Gastrocnemius medialis (tissue), 4 donors: ENCODE measurements around the gene TAAR1.

Experiments
- CTCF ChIP-seq, 5 experiments: fragments of 450-650 bp in 3 of 5; fragments of 200-600 bp in 2 of 5; sonication (generic) in 2 of 5; IDR thresholded peaks in 4 of 5; conservative IDR thresholded peaks in 1 of 5; 1 replicate in 4 of 5; 2 replicates in 1 of 5; pipeline ENCODE4 v1.5.1; 2016 to 2019; ENCODE audit warnings: antibody characterized with exemption in 5 of 5, mild to moderate bottlenecking in 3 of 5, moderate library complexity in 3 of 5
- POLR2A ChIP-seq, 2 donors: fragments of 450-650 bp; IDR thresholded peaks; one replicate each; pipeline ENCODE4 v1.6.1; 2017; ENCODE audit warnings: antibody characterized with exemption in 2 of 2, mild to moderate bottlenecking in 2 of 2, moderate library complexity in 2 of 2

- TF ChIP-seq CTCF (IDR thresholded peaks at IDR 0.05 in 4 of 5, conservative IDR thresholded peaks at IDR 0.05 in 1 of 5) (no peak), POLR2A (IDR thresholded peaks at IDR 0.05) (no peak)
Observed at GRCh38 chr6:132690678-132691077, 31.7 kb upstream of the TAAR1 start.
